OCI-LY3 (cell line): ENCODE measurements around the gene B3GALNT2.

Experiments
- CTCF ChIP-seq: fragments of 200-600, 300-600 bp; sonication (generic); IDR thresholded peaks from 2 replicates; pipeline ENCODE4 v1.5.1; 2014; ENCODE audit warnings: antibody characterized with exemption, low read length, low read depth
- EZH2phosphoT487 ChIP-seq: fragments of 200-600 bp; shearing (Covaris generic); IDR thresholded peaks from 2 replicates; pipeline ENCODE4 v1.6.1; 2018; ENCODE audit warnings: antibody characterized with exemption, mixed run types, low read depth

- no peak for TF ChIP-seq CTCF
- TF ChIP-seq EZH2phosphoT487, result no peak
Measured at GRCh38 chr1:235515844-235516512, 11.7 kb upstream of the B3GALNT2 start.
